Measurements from ENCODE around the gene CCL27.

The CCL27 gene

GRCh38 chr9:34635556-34635955 lies 26.9 kb downstream of the CCL27 start:
- Mint-ChIP-seq H3K27me3 (ENCODE audit: low read depth, poor library complexity) (peaks cover 23% of the 10 kb centered on the region), H3K27ac (no peak overlapping the region), H3K4me1 (peaks cover 34% of the 10 kb centered on the region), H3K4me3 (peak overlapping the region; percentile 62), H3K36me3 (ENCODE audit: low read depth) (peaks cover 4% of the 10 kb centered on the region), H3K9me3 (no peaks in the 10 kb centered on the region)
- TF ChIP-seq CTCF (IDR thresholded peaks at IDR 0.05): no peak
- no peak for DNase-seq

- Mint-ChIP-seq H3K4me3 (no peak overlapping the region), H3K9me3 (no peaks in the 10 kb centered on the region), H3K36me3 (ENCODE audit: low read depth) (peaks cover 4% of the 10 kb centered on the region), H3K27ac (no peak overlapping the region), H3K27me3 (ENCODE audit: low read depth, poor library complexity) (peaks cover 32% of the 10 kb centered on the region), H3K4me1 (peaks cover 40% of the 10 kb centered on the region)
- no peak for TF ChIP-seq CTCF (IDR thresholded peaks at IDR 0.05)
- no peak for DNase-seq
Observed at GRCh38 chr9:34634551-34635248, 27.8 kb downstream of the CCL27 start.

DNA sequence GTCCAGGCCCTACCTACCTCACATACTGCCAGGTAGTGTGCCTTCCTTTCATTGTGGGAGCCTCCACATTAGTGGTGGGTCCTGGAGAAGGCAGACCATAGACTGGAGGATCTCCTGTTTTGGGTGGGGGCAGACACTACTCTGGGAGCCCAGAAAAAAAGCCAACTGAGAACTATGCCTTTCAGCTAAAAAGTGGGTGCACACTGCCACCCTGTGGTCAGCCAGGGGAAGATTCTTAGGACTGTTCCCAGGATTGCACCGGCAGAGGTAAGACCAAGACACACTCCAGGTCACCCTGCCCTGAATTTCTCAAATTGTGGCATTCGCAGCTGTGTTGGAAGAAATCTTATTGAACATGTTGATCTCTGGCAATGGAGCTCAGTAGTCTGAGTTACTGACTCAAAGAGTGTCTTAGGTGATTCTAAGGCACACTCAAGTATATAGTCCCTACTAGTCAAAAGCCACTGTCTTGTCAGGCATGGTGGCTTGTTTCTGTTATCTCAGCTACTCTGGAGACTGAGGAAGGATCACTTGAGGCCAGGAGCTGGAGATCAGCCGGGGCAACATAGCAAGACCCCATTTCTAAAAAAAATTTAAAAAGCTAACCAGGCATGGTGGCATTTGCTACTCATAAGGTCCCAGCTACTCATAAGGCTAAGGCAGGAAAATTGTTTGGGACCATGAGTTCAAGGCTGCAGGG lies 28.5 kb downstream of the CCL27 start:
- peaks cover 39% of the 10 kb centered on the region for H3K27me3 Mint-ChIP-seq (ENCODE audit: low read depth, poor library complexity)
- H3K4me1 Mint-ChIP-seq: peaks cover 47% of the 10 kb centered on the region
- no peak overlapping the region for H3K27ac Mint-ChIP-seq
- no peak overlapping the region for H3K4me3 Mint-ChIP-seq
- H3K9me3 Mint-ChIP-seq: no peaks in the 10 kb centered on the region
- peaks cover 4% of the 10 kb centered on the region for H3K36me3 Mint-ChIP-seq (ENCODE audit: low read depth)
- TF ChIP-seq CTCF (IDR thresholded peaks at IDR 0.05): peak; percentile 86
- DNase-seq: peak; percentile 78

- no peak for DNase-seq
- Mint-ChIP-seq H3K27ac (no peak overlapping the region), H3K27me3 (ENCODE audit: low read depth, poor library complexity) (peaks cover 41% of the 10 kb centered on the region), H3K4me1 (peaks cover 48% of the 10 kb centered on the region), H3K36me3 (ENCODE audit: low read depth) (peaks cover 4% of the 10 kb centered on the region), H3K9me3 (no peaks in the 10 kb centered on the region), H3K4me3 (no peak overlapping the region)
- TF ChIP-seq CTCF (IDR thresholded peaks at IDR 0.05): no peak
Observed at GRCh38 chr9:34633166-34633565, 29.3 kb downstream of the CCL27 start.

- Mint-ChIP-seq H3K36me3 (ENCODE audit: low read depth) (peaks cover 4% of the 10 kb centered on the region), H3K4me3 (peak overlapping the region; percentile 39), H3K27me3 (ENCODE audit: low read depth, poor library complexity) (peaks cover 67% of the 10 kb centered on the region), H3K27ac (no peak overlapping the region), H3K9me3 (no peaks in the 10 kb centered on the region), H3K4me1 (peaks cover 32% of the 10 kb centered on the region)
- DNase-seq: no peak
- TF ChIP-seq CTCF (IDR thresholded peaks at IDR 0.05): no peak
Observed at GRCh38 chr9:34630402-34631154, 31.9 kb downstream of the CCL27 start.
